Measurements from ENCODE around the gene DHX57. TPM values are rescaled to one million over a fixed set of nuclear protein-coding genes. Genes with fewer than 3 reads are reported as not detected.
A peak's percentile ranks its signal among the peaks of the same experiment; 100 is the strongest.

The DHX57 gene, protein sequence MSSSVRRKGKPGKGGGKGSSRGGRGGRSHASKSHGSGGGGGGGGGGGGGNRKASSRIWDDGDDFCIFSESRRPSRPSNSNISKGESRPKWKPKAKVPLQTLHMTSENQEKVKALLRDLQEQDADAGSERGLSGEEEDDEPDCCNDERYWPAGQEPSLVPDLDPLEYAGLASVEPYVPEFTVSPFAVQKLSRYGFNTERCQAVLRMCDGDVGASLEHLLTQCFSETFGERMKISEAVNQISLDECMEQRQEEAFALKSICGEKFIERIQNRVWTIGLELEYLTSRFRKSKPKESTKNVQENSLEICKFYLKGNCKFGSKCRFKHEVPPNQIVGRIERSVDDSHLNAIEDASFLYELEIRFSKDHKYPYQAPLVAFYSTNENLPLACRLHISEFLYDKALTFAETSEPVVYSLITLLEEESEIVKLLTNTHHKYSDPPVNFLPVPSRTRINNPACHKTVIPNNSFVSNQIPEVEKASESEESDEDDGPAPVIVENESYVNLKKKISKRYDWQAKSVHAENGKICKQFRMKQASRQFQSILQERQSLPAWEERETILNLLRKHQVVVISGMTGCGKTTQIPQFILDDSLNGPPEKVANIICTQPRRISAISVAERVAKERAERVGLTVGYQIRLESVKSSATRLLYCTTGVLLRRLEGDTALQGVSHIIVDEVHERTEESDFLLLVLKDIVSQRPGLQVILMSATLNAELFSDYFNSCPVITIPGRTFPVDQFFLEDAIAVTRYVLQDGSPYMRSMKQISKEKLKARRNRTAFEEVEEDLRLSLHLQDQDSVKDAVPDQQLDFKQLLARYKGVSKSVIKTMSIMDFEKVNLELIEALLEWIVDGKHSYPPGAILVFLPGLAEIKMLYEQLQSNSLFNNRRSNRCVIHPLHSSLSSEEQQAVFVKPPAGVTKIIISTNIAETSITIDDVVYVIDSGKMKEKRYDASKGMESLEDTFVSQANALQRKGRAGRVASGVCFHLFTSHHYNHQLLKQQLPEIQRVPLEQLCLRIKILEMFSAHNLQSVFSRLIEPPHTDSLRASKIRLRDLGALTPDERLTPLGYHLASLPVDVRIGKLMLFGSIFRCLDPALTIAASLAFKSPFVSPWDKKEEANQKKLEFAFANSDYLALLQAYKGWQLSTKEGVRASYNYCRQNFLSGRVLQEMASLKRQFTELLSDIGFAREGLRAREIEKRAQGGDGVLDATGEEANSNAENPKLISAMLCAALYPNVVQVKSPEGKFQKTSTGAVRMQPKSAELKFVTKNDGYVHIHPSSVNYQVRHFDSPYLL (N-terminal part only)
- 59.9 TPM for polyA plus RNA-seq (ENCODE audit: insufficient read length)
- long read RNA-seq, donor 1, partial matches to known transcripts: 0 of 2 reads
- long read RNA-seq, donor 1, other reads (novel, unspliced or antisense): 0 of 2 reads
- long read RNA-seq, donor 2: 0 reads
- long read RNA-seq, donor 3, partial matches to known transcripts: 0 of 1 reads
- long read RNA-seq, donor 3, other reads (novel, unspliced or antisense): 0 of 1 reads
- long read RNA-seq, donor 4: 0 reads
- long read RNA-seq, donor 5, full-length matches to known transcripts: 3 of 3 reads
- long read RNA-seq, donor 5, partial matches to known transcripts: 0 of 3 reads
- long read RNA-seq, donor 5, other reads (novel, unspliced or antisense): 0 of 3 reads
- long read RNA-seq, donor 6, full-length matches to known transcripts: 2 of 2 reads
- long read RNA-seq, donor 6, partial matches to known transcripts: 0 of 2 reads
- long read RNA-seq, donor 6, other reads (novel, unspliced or antisense): 0 of 2 reads
- long read RNA-seq, donor 7, full-length matches to known transcripts: 4 of 4 reads
- long read RNA-seq, donor 7, partial matches to known transcripts: 0 of 4 reads
- long read RNA-seq, donor 7, other reads (novel, unspliced or antisense): 0 of 4 reads
- long read RNA-seq, donor 8, full-length matches to known transcripts: 2 of 2 reads
- long read RNA-seq, donor 8, partial matches to known transcripts: 0 of 2 reads
- long read RNA-seq, donor 8, other reads (novel, unspliced or antisense): 0 of 2 reads

- DNase-seq: peak; percentile 84
Measured at GRCh38 chr2:38875576-38876367, at the start of gene DHX57, which contains the start of gene MORN2. TSS of gene DHX57 (minus strand) at chr2:38875934. CDS start at chr2:38868405, 7,529 bp downstream. TSS of gene MORN2 (plus strand) at chr2:38875976.

DNA sequence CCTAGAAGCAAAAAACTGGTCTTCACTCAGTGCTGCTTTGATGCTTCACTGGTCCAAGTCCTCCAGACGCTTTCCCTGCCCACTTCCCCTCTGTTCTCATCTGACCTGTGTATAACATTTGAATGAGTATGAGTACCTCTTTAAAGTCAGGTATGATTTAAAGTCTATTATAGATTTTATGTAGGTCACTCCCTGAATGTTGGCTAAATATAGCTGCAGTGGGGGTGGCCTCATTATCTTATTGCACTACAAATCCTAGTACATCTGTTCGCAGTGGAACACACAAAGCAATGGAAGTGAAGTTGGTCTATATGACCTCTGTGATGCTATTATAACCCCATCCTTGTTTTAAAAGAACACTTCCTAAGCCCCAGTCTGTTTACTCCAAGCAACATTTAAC lies 47.2 kb upstream of the DHX57 start:
- no peak for DNase-seq

DNA sequence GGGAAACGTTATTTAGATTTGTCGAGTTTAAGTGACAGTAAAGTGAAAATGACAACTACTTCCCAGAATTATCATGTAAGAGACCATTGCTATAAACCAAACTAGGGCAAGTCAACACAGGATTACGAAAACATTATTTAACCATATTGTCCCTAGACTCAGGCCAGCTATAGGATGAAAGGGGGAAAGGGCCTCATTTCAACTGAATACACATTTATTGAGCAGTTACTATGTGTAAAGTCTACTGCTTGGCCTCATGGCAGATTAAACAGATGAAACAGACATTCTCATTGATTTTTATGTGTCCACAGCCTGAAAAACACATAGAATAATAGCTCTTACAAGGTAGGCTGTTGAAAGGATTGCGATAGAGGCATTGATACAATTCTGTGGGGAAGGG lies 46.7 kb upstream of the DHX57 start:
- DNase-seq: no peak

DNA sequence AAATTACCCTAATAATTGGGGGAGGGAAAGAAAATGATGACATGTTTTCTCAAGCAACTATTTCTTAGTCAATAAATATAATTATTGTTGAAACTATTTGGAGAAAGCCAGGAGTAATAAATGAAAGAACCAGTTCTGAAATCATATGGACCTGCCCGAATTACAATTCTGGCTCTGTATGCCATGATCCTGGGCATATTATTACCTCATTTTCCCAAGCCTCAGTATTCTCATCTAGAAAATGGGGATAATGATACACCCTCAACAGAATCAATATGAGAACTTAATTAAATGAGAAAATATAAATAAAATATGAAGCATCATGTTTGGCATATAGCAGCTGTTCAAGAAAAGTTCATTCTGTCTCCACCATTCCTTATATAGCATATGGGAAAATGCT lies 36.9 kb upstream of the DHX57 start:
- no peak for DNase-seq

GRCh38 chr2:38911191-38911590 lies 35.5 kb upstream of the DHX57 start:
- no peak for DNase-seq

- no peak for DNase-seq
Measured at GRCh38 chr2:38909872-38910271, 34.1 kb upstream of the DHX57 start.

DNA sequence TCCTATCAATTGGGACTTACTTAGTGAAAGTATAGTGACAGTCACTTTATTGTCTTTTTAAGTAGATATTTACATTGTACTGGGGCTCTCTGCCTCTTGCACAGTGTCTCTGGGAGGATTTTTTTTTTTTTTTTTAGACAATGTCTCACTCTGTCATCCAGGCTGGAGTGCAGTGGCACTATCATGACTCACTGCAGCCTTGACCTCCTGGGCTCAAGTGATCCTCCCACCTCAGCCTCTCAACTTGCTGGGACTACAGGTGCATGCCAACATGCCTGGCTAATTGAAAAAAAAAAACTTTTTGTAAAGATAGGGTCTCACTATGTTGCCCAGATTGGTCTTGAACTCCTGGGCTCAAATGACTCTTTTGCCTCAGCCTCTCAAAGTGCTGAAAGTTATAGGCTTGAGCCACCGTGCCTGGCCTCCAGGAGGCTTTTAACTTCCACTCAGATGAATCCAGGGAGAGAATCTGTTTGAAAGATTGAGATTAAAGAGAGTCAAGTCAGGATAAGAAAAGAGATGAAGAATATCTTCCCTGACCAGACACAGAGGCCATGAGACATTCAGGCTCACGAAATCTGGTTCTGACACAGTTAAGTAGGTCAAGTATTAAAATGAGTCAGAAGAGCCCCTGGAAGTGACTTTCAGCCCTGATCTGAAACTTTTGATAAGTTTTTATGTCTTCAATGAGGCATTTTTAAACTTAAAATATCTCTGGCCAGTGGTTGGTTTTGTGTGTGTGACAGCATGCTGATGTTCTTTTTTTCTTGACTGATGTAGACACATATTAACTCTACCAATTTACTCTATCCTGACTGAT lies 32.2 kb upstream of the DHX57 start:
- no peak for DNase-seq

- no peak for DNase-seq
Measured at GRCh38 chr2:38907242-38907641, 31.5 kb upstream of the DHX57 start.

DNA sequence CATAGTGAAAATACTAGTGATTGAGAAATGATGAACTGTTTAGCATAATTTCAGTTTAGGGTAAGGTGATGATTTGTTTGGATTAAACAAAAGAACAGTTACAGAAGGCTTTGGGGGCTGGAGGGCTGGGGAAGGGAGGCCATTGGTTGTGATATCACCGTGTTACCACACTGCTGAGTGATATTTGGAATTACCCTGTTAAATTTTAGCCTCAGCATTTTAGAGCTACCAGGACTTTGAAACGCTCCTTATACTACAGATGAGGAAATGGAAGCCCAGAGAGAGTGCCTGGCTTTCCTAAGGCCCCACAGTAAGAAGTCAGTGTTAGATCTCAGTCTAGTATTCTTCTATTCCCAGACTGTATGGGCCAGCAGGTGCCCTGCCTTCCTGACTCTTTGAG lies 29.5 kb upstream of the DHX57 start:
- no peak for DNase-seq

DNA sequence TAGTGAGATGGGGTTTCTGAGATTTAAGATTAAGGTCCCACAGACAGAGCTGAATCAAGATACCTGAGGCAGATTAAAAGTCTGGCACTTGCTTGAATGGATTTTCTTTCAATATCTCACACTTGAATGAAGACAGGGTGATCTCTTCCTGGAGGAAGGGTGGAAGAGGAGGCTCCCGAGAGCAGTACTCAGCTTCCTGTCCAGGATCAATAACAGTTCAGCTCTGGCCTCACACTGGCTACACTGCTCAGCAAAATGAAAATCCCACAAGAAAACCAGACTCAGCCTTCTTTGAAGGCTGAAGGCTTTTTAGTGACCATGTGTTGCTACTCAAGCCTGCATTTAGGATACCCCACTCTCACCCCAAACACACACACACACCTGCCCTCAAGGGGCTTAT lies 25.0 kb upstream of the DHX57 start:
- no peak for DNase-seq

DNA sequence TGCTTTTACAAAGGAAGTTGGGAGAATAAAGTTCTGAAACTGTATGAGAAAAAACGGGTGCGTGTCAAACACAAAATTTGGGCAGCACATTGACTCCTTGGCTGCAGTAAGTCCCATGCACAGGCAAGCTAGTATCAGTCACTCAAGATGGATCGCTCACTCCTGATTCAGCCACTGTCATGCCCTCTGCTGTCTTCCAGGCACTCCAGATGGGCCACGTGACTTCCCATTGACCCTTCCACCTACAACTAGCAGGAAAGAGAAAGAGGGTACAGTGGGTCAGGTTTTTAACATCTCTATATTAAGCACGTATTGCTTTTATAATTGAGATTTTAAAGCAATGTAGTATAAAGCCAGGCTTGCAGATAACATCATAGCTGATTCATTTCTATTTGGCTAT lies 22.5 kb upstream of the DHX57 start:
- DNase-seq: no peak

DNA sequence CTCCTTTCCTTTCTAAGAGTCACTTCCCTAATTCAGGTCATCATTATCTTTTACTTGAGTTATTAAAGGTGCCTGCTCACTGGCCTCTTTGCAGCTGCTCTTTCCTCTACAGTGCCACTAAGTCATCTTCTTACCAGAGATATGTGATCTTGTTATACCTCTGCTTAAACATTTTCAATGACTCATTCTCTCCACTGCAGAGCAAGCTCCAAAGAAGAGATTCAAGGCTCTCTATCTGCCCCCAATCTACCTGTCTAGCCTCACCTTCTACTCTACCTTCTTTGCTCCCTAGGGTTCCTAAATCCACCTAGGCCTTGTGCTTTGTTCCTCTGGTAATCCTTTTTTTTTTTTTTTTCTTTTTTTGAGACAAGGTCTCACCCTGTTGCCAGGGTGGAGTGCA lies 17.1 kb upstream of the DHX57 start:
- DNase-seq: no peak

DNA sequence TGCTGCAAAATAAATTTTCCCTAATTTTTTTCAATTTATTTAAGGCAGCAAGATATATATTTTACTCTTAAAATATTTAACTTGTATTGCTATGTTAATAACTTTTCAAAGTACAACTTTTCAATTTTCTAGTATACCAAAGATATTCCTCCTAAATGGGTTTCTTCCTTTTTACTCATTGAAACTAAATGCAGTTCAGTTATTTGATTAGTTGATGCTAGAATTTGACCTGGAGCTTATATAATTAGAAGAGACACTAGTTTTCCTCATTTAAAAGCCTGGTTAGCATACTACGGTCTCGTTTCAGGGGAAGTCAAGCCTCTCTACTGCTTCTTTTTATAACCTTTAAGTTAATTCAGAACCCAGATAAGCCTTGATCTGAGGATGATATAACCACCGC lies 13.8 kb upstream of the DHX57 start, which contains the start of gene ARHGEF33:
TSS of gene ARHGEF33 (plus strand) at position 301 of the 400 bp plus-strand sequence. CDS start 29,573 bp downstream, outside the sequence.
- no peak for DNase-seq

DNA sequence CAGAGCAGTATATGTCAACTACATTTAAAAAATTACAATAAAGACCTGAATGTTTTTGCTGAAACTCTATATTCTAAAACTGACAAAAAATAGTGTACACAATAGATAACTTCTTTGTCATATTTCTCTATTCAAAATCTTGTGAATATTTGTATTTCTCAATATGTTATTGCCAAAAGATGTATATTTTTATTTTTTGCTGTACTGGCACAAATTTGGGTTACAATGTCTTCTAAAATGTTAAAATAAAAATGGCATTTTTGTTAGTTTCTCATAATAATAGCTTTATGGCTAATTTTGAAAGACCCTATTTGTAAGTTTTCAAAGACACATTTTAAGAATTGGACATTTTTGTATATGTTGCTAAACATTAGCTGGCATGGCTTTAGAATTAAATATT lies 13.3 kb upstream of the DHX57 start:
- DNase-seq: no peak

DNA sequence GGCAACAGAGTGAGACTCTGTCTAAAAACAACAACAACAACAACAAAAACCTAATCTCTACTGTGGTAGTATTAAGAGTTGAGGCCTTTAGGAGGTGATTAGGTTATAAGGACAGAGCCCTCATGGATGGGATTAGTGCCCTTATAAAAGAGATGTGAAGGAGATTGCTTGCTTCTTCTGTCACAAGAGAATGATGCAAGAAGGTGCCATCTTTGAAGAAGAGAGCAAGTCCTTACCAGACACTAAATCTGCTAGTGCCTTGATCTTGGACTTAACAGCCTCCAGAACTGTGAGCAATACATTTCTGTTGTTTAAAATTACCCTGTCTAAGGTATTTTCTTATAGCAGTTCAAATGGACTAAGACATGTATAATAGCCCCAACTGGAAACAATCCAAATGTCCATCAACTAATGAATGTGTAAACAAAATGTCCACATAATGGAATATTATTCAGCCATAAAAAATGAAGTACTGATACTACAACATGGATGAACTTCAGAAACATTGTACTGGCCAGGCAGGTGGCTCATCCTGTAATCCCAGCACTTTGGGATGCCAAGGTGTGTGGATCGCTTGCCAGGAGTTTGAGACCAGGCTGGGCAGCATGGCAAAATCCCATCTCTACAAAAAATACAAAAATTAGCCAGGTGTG lies 12.3 kb upstream of the DHX57 start:
- DNase-seq: no peak

DNA sequence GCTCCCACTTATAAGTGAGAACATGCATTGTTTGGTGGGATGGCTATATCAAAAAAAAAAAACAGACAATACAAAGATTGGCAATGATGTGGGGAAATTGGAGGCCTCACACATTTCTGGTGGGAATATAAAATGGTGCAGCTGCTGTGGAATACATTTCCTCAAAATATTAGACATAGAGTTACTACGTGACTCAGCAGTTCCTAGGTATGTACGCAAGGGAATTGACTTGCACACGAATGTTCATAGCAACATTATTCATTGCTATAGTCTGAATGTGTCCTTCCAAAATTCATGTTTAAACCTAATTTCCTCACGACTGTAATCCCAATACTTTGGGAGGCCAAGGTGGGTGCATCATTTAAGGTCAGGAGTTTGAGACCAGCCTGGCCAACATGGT lies 11.6 kb upstream of the DHX57 start:
- no peak for DNase-seq

DNA sequence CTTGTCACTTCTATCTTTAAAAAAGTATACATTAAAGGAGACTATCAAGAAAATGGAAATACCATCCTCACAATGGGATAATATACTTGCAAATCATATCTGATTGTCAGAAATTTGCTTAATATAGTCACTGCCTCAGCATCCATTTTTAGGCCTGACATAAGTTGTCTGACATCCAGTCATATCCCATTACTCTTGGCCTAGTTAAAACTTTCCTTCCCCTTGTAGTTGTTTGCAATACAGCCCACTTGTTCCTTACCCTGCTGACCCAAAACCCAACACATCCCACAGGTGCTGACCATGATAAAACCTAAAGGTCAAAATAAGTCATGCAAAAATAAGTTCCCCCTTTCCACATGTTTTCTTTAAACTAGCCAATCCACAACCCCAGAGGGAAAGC lies 10.3 kb upstream of the DHX57 start:
- no peak for DNase-seq

GRCh38 chr2:38876407-38876806 lies 673 bp upstream of the DHX57 start:
- DNase-seq: peak; percentile 1

Measured in left kidney (tissue), 8 donors.